H1 (cell line): ENCODE results near the gene SMARCC2. TPM values are rescaled to one million over a fixed set of nuclear protein-coding genes. Genes with fewer than 3 reads are reported as not detected.
A peak's percentile ranks its signal among the peaks of the same experiment; 100 is the strongest.

Experiments
- CTCF ChIA-PET: fragments of 300-600 bp; sonication (Branson Sonifier 250); formaldehyde crosslinking; loops from one replicate; lab custom pipeline; 2021; ENCODE audit not compliant: partially characterized antibody; lab: Charles Lee
- POLR2A ChIA-PET: fragments of 300-600 bp; sonication (Branson Sonifier 250); formaldehyde crosslinking; loops from one replicate; lab custom pipeline; 2021; ENCODE audit warnings: inconsistent platforms; ENCODE audit not compliant: partially characterized antibody; lab: Charles Lee
- DNase-seq, 2 experiments: peaks; one replicate each; pipeline versions ENCODE4 v3.0.0 to v3.0.0-alpha.2; 2010 to 2022; ENCODE audit warnings: low spot score in 2 of 2, low read depth in 1 of 2, mixed read lengths in 1 of 2
- FAIRE-seq: peaks from 2 replicates; lab custom pipeline; 2011; peaks lifted over from hg19 to GRCh38; lab: Jason Lieb, UNC
- H2AFZ ChIP-seq: 2 replicates; pipeline ENCODE4 v1.8.1; 2012; ENCODE audit warnings: low read length, inconsistent platforms
- H2AK5ac ChIP-seq: 2 replicates; pipeline ENCODE4 v1.6.1; 2013; ENCODE audit warnings: low read depth, low read length
- H2BK120ac ChIP-seq: replicated peaks from 2 replicates; pipeline ENCODE3; 2013; ENCODE audit warnings: low read depth, low read length, inconsistent platforms
- H2BK12ac ChIP-seq: 2 replicates; pipeline ENCODE4 v1.6.1; 2013; ENCODE audit warnings: low read depth, low read length
- H2BK15ac ChIP-seq: 2 replicates; pipeline ENCODE4 v1.6.1; 2013; ENCODE audit warnings: low read length
- H2BK20ac ChIP-seq: 2 replicates; pipeline ENCODE4 v1.6.1; 2013; ENCODE audit warnings: low read length
- H2BK5ac ChIP-seq: 2 replicates; pipeline ENCODE4 v1.6.1; 2013; ENCODE audit warnings: low read depth, low read length
- H3K14ac ChIP-seq: 2 replicates; pipeline ENCODE4 v1.6.1; 2013; ENCODE audit warnings: inconsistent platforms; ENCODE audit not compliant: insufficient read length
- H3K18ac ChIP-seq: 2 replicates; pipeline ENCODE4 v1.6.1; 2013; ENCODE audit warnings: low read length; ENCODE audit errors: extremely low read depth
- H3K23ac ChIP-seq: 2 replicates; pipeline ENCODE4 v1.6.1; 2013; ENCODE audit warnings: inconsistent platforms; ENCODE audit not compliant: insufficient read length
- H3K23me2 ChIP-seq: 2 replicates; pipeline ENCODE4 v1.6.1; 2013; ENCODE audit warnings: low read depth, low read length
- H3K27ac ChIP-seq: 2 replicates; pipeline ENCODE4 v1.6.1; 2011; ENCODE audit warnings: low read depth, low read length, inconsistent platforms
- H3K27me3 ChIP-seq, 4 experiments: replicated peaks in 1 of 4; 1 replicate in 1 of 4; 2 replicates in 3 of 4; pipeline versions ENCODE4 v1.6.1 to v1.8.1; 2011 to 2013; ENCODE audit warnings: low read length in 3 of 4, mild to moderate bottlenecking in 3 of 4, inconsistent platforms in 2 of 4, mixed read lengths in 2 of 4, moderate library complexity in 1 of 4; ENCODE audit not compliant: control insufficient read depth in 3 of 4, insufficient read depth in 3 of 4; ENCODE audit errors: extremely low read depth in 1 of 4
- H3K36me3 ChIP-seq, 4 experiments: 2 replicates each; pipeline versions ENCODE4 v1.6.1 to v1.8.1; 2011 to 2013; ENCODE audit warnings: mild to moderate bottlenecking in 4 of 4, low read length in 3 of 4, moderate library complexity in 2 of 4, control low read depth in 1 of 4, inconsistent platforms in 1 of 4; ENCODE audit not compliant: insufficient read depth in 4 of 4, control insufficient read depth in 2 of 4
- H3K4ac ChIP-seq: replicated peaks from 2 replicates; pipeline ENCODE3; 2013; ENCODE audit warnings: low read length, low read depth, mixed read lengths, inconsistent platforms; ENCODE audit not compliant: insufficient read length
- H3K4me1 ChIP-seq, 4 experiments: replicated peaks in 1 of 4; 1 replicate in 1 of 4; 2 replicates in 3 of 4; pipeline versions ENCODE4 v1.6.1 to v1.8.1; 2011 to 2013; ENCODE audit warnings: low read length in 3 of 4, inconsistent platforms in 2 of 4, mixed read lengths in 1 of 4; ENCODE audit not compliant: insufficient read depth in 4 of 4, control insufficient read depth in 3 of 4
- H3K4me2 ChIP-seq, 2 experiments: 2 replicates each; pipeline versions ENCODE4 v1.6.1 to v1.8.1; 2011 to 2013; ENCODE audit warnings: low read depth in 2 of 2, low read length in 2 of 2, control low read depth in 1 of 2, inconsistent platforms in 1 of 2, mild to moderate bottlenecking in 1 of 2; ENCODE audit not compliant: insufficient read depth in 1 of 2
- H3K4me3 ChIP-seq, 4 experiments: fragments of 200-600, 300-600 bp in 1 of 4; sonication (generic), shearing (Covaris generic), sonication (Bioruptor Twin) in 1 of 4; 2 replicates each; pipeline versions ENCODE4 v1.5.1 to v1.8.1; 2011 to 2016; ENCODE audit warnings: low read length in 4 of 4, low read depth in 3 of 4, control low read depth in 2 of 4, inconsistent platforms in 2 of 4, mild to moderate bottlenecking in 2 of 4, mixed read lengths in 1 of 4, moderate library complexity in 1 of 4; ENCODE audit not compliant: insufficient read depth in 2 of 4; ENCODE audit errors: extremely low read depth in 1 of 4
- H3K56ac ChIP-seq: replicated peaks from 2 replicates; pipeline ENCODE3; 2013; ENCODE audit warnings: low read depth, mild to moderate bottlenecking, mixed read lengths, low read length, inconsistent platforms; ENCODE audit not compliant: insufficient read length
- H3K79me1 ChIP-seq: 2 replicates; pipeline ENCODE4 v1.6.1; 2013; ENCODE audit warnings: low read depth, low read length, control low read depth
- H3K79me2 ChIP-seq, 2 experiments: 2 replicates each; pipeline versions ENCODE4 v1.6.1 to v1.8.1; 2012 to 2013; ENCODE audit warnings: low read length in 2 of 2, mild to moderate bottlenecking in 2 of 2, inconsistent platforms in 1 of 2; ENCODE audit not compliant: insufficient read depth in 2 of 2, control insufficient read depth in 1 of 2
- H3K9ac ChIP-seq, 4 experiments: replicated peaks in 1 of 4; 1 replicate in 1 of 4; 2 replicates in 3 of 4; pipeline versions ENCODE4 v1.6.1 to v1.8.1; 2011 to 2013; ENCODE audit warnings: low read depth in 3 of 4, low read length in 3 of 4, control low read depth in 2 of 4, mild to moderate bottlenecking in 2 of 4, moderate library complexity in 2 of 4, inconsistent platforms in 1 of 4; ENCODE audit errors: extremely low read depth in 1 of 4
- H3K9me3 ChIP-seq, 2 experiments: 2 replicates each; pipeline versions ENCODE4 v1.6.1 to v1.8.1; 2012 to 2013; ENCODE audit warnings: mild to moderate bottlenecking in 2 of 2, moderate library complexity in 2 of 2, control low read depth in 1 of 2, inconsistent platforms in 1 of 2, low read depth in 1 of 2, low read length in 1 of 2, mixed read lengths in 1 of 2; ENCODE audit not compliant: insufficient read depth in 2 of 2
- H4K20me1 ChIP-seq, 2 experiments: replicated peaks in 1 of 2; 2 replicates each; pipeline versions ENCODE3 to v1.8.1; 2011 to 2013; ENCODE audit warnings: inconsistent platforms in 2 of 2, low read length in 2 of 2, mild to moderate bottlenecking in 1 of 2; ENCODE audit not compliant: insufficient read depth in 2 of 2, control insufficient read depth in 1 of 2
- H4K5ac ChIP-seq: 2 replicates; pipeline ENCODE4 v1.6.1; 2013; ENCODE audit warnings: low read length, low read depth, mixed read lengths, inconsistent platforms; ENCODE audit not compliant: insufficient read length
- H4K8ac ChIP-seq: 2 replicates; pipeline ENCODE4 v1.8.0; 2013; ENCODE audit warnings: mild to moderate bottlenecking, moderate library complexity, low read length, inconsistent platforms; ENCODE audit not compliant: insufficient read depth; ENCODE audit errors: extremely low read depth
- H4K91ac ChIP-seq: replicated peaks from 2 replicates; pipeline ENCODE3; 2013; ENCODE audit warnings: low read length, mixed read lengths, inconsistent platforms; ENCODE audit not compliant: insufficient read length
- CEBPB ChIP-seq: IDR thresholded peaks from 2 replicates; pipeline ENCODE4 v1.6.1; 2012; ENCODE audit warnings: low read depth, low read length
- CHD2 ChIP-seq: IDR thresholded peaks from 2 replicates; pipeline ENCODE4 v1.6.1; 2012; ENCODE audit warnings: low read length, improper control_type of control experiment
- CTBP2 ChIP-seq: IDR thresholded peaks from 2 replicates; pipeline ENCODE4 v1.7.0; 2011; ENCODE audit warnings: borderline replicate concordance, mild to moderate bottlenecking, moderate library complexity, mixed read lengths, low read length; ENCODE audit not compliant: insufficient read depth, insufficient read length
- CTCF ChIP-seq, 3 experiments: IDR thresholded peaks; 1 replicate in 2 of 3; 2 replicates in 1 of 3; pipeline versions ENCODE4 v1.5.1 to v1.6.1; 2011; ENCODE audit warnings: low read length in 3 of 3, mild to moderate bottlenecking in 3 of 3, inconsistent platforms in 2 of 3, low read depth in 1 of 3, moderate library complexity in 1 of 3; ENCODE audit not compliant: insufficient read depth in 1 of 3; ENCODE audit errors: control extremely low read depth in 1 of 3
- GABPA ChIP-seq: IDR thresholded peaks from 2 replicates; pipeline ENCODE4 v1.6.1; 2011; ENCODE audit warnings: mild to moderate bottlenecking, low read length, moderate library complexity, borderline replicate concordance; ENCODE audit not compliant: insufficient read depth
- POLR2A ChIP-seq, 2 experiments: IDR thresholded peaks; 1 replicate in 1 of 2; 2 replicates in 1 of 2; pipeline ENCODE4 v1.6.1; 2011; ENCODE audit warnings: low read depth in 2 of 2, low read length in 2 of 2, mild to moderate bottlenecking in 2 of 2; ENCODE audit errors: control extremely low read depth in 1 of 2
- RAD21 ChIP-seq, 2 experiments: IDR thresholded peaks in 1 of 2; conservative IDR thresholded peaks in 1 of 2; 2 replicates each; pipeline ENCODE4 v1.6.1; 2011; ENCODE audit warnings: low read depth in 2 of 2, low read length in 2 of 2, improper control_type of control experiment in 1 of 2, inconsistent platforms in 1 of 2, mild to moderate bottlenecking in 1 of 2, moderate library complexity in 1 of 2
- SP4 ChIP-seq: IDR thresholded peaks from 2 replicates; pipeline ENCODE4 v1.6.1; 2012; ENCODE audit warnings: low read length, inconsistent platforms
- SRF ChIP-seq: IDR thresholded peaks from 2 replicates; pipeline ENCODE4 v1.6.1; 2011; ENCODE audit warnings: mild to moderate bottlenecking, low read depth, low read length, moderate library complexity
- WGBS, 2 experiments: shearing (Covaris generic) in 1 of 2; methylation state at CpG; one replicate each; pipeline versions ENCODE4 v1.1.6 to v1.1.7; 2013 to 2015; ENCODE audit warnings: low lambda C conversion rate in 2 of 2, mixed read lengths in 2 of 2, inconsistent platforms in 1 of 2, low coverage in 1 of 2, missing lambda C conversion rate in 1 of 2; ENCODE audit not compliant: insufficient replicate concordance in 2 of 2, insufficient coverage in 1 of 2, insufficient read length in 1 of 2; ENCODE audit errors: extremely low coverage in 1 of 2, missing lambda C conversion rate in 1 of 2; 5-methylcytosine and 5-hydroxymethylcytosine counted together
- polyA plus RNA-seq, 7 experiments: library from polyadenylated mRNA; depleted of rRNA in 3 of 7; stranded (reverse) in 5 of 7; unstranded in 2 of 7; fragments of >200 nt in 5 of 7; fragments of 200-250 nt in 2 of 7; gene quantifications; 1 replicate in 5 of 7; 2 replicates in 1 of 7; 4 replicates in 1 of 7; pipeline versions ENCODE4 v1.2.1 to v1.2.3, GENCODE V29; 2011 to 2013; ENCODE audit warnings: missing spikeins in 2 of 7, mixed read lengths in 2 of 7
- total RNA-seq: library from RNA; stranded (reverse); fragmentation: NEBNext Ultra II Directional; extraction: Animal tissue kit (Norgen Biotek cat#: 25700); gene quantifications from 2 replicates; pipeline ENCODE4 v1.2.1, GENCODE V29; 2021

The SMARCC2 gene
- total and polyA plus RNA-seq, 2 of the 8 experiments (the other 6 are each of a cell fraction or from before 2014, with no cell fraction given), result 33.9 to 78.5 TPM

GRCh38 chr12:56206452-56207166, 17.3 kb upstream of the SMARCC2 start:
- Histone ChIP-seq H3K4me3 (no peak overlapping the region), H2BK5ac (no peak overlapping the region), H3K4me2 (no peak overlapping the region), H3K9me3 (no peaks in the 10 kb centered on the region), H2BK15ac (no peak overlapping the region), H3K18ac (no peak overlapping the region), H3K23me2 (no peaks in the 10 kb centered on the region), H3K4ac (no peak overlapping the region), H2BK12ac (no peak overlapping the region), H3K14ac (no peak overlapping the region), H3K23ac (no peak overlapping the region), H2BK120ac (no peak overlapping the region), H3K27me3 (no peaks in the 10 kb centered on the region), H4K8ac (no peak overlapping the region), H3K36me3 (peaks cover 24 to 54% (median 42%) of the 10 kb centered on the region in 4 experiments), H3K79me2 (no peaks in the 10 kb centered on the region), H4K91ac (no peak overlapping the region), H3K27ac (no peak overlapping the region), H3K4me1 (no peaks in the 10 kb centered on the region), H3K56ac (no peak overlapping the region), H2AFZ (no peak overlapping the region), H4K5ac (no peak overlapping the region), H3K79me1 (no peaks in the 10 kb centered on the region), H2AK5ac (no peak overlapping the region), H4K20me1 (no peaks in the 10 kb centered on the region), H3K9ac (no peak overlapping the region), H2BK20ac (no peak overlapping the region)
- ChIA-PET CTCF (interaction anchor here (0.6 to 12.3 kb wide), 32 partner anchors 8 to 850 kb away, joined by 3 to 111 read pairs (median 4); partner anchors contain the start of genes ANKRD52, MYL6B, RNF41 and SLC39A5), POLR2A (interaction anchor here (1.0 to 17.4 kb wide), 12 partner anchors 10 to 109 kb away, joined by 3 to 203 read pairs (median 4); partner anchors contain the start of genes ANKRD52, CNPY2, MYL6 and RNF41)
- FAIRE-seq (no peak), DNase-seq (peak in 1 of 2 experiments; percentile 84)
- WGBS, 2 experiments, result 85% methylated on average over 14 of the region's 14 CpGs; no CpG with 5 or more reads in 1 of the 2 experiments
- TF ChIP-seq CTCF (IDR thresholded peaks at IDR 0.05; ENCODE audit: control extremely low read depth in 1 of 3, insufficient read depth in 1 of 3, low read depth in 1 of 3, low read length in 3 of 3), result peak; percentile 78 to 91 (median 85)
- peak; percentile 68 to 74 for TF ChIP-seq RAD21 (IDR thresholded peaks at IDR 0.05 in 1 of 2, conservative IDR thresholded peaks at IDR 0.05 in 1 of 2; ENCODE audit: low read depth in 2 of 2, low read length in 2 of 2)
- no peak for TF ChIP-seq SP4
- TF ChIP-seq CTBP2, result no peak
- no peak for TF ChIP-seq GABPA
- TF ChIP-seq SRF, result no peak
- TF ChIP-seq CHD2, result no peak
- no peak for TF ChIP-seq CEBPB
- TF ChIP-seq POLR2A (IDR thresholded peaks at IDR 0.05; ENCODE audit: control extremely low read depth in 1 of 2, low read depth in 2 of 2, low read length in 2 of 2), result 0 out of 3 replicates have a peak, but pooled peaks of 1 of the 2 experiments have one; percentile 5
